Stimulated activated CD8-positive, alpha-beta memory T cell treated with anti-CD3 and anti-CD28 coated beads, Interleukin-7, amount 100 ng/mL, for 48 hours (primary cell): ENCODE measurements around the gene NISCH.
A peak's percentile ranks its signal among the peaks of the same experiment; 100 is the strongest.

ENCODE experiments used
- DNase-seq, 2 donors: peaks; one replicate each; pipeline ENCODE4 v3.0.0-alpha.2; 2020; ENCODE audit warnings: low read depth in 1 of 2; ENCODE audit errors: extremely low read depth in 1 of 2

The NISCH gene

GRCh38 chr3:52455283-52456168 is at the start of gene NISCH:
Gene NISCH, plus strand, starts transcription at chr3:52455604. Its CDS starts 38 bp downstream, at chr3:52455642.
- DNase-seq, result peak; percentile 87 to 92

GRCh38 chr3:52406231-52406661 is 49.2 kb upstream of the NISCH start:
- no peak for DNase-seq

DNA sequence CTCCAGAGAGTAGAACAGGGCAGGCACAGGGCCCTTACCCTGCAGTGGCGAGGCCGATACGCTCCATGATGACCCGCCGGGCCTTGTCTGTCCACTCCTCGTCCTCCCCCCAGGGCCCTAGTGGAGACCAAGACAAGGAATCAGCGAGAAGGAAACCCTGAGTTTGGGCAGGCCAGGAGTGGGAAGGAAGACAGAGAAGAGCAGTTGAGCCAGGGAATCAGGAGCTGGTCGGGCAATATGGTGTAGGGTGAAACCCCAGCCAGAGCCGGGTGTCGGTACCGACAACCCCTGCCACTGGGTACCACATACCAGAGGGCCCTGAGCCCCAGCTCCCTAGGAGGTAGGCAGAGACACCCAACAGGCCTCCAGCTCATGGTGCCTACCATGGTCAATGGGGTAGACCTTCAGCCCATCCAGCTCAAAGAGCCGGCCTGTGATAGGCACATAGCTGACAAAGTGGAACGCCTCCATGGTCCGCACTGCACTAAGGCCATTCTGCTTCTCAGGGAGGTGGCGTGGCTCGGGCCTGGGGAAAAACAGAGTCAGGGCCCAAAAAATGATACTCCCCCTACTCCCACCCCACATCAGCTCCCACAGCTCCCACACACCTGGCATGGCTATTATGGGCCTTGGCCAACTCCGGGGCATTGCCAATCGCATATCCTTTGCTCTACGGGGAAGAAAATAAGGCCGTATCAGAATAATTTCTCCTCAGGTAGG is 48.5 kb upstream of the NISCH start:
- DNase-seq, result no peak

DNA sequence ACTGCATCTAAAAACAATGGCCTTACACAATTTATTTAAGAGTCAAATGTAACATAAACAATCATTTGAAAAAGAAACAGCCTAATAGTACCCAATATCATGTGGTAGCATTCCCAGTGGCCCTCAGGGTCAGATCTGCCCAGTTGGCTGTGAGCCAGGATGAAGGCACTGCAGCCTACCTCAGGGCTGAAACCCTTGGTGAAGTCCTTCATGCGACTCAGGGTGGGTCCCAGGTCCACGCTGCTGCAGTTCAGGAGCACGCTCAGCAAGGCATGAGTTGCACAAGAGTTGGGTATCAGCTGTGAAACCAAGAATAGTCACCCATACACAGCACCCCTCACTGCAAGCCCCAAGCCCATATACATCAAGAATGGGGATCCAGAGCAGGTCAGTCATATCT is 47.6 kb upstream of the NISCH start:
- no peak for DNase-seq

DNA sequence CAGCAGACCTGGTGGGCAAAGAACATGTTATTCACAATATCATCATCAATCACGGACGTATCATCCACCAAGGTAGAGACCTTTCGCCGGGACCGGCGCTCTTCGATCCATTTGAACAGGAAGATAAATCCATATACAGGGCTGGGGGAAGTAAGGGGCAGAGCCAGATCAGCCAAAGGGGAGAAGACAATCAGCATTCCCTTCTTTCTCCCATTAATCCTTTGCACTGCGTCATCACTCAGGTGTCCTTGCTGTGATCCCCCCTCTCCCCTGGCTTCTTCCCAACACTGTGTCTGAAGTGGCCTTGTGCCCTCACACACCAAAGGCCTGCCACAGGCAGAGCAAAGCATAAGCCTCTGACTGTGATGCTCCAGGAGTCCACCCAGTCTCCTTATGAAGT is 46.9 kb upstream of the NISCH start:
- DNase-seq, result no peak

DNA sequence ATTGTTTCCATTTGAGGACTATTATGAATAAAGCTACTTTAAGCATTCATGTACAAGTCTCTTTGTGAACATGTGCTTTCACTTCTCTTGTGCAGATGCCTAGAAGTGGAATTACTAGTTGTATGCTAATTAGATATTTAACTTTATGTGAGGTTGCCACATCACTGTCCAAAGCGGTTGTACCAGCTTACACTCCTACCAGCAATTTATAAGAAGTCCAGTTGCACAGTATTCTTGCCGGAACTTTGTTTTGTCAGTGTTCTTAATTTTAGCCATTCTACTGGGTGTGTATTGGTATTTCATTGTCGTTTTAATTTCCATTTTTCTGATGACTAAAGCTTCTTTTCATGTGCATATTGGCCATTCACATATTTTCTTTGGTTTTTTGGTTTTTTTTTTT is 39.6 kb upstream of the NISCH start:
- DNase-seq, result no peak

DNA sequence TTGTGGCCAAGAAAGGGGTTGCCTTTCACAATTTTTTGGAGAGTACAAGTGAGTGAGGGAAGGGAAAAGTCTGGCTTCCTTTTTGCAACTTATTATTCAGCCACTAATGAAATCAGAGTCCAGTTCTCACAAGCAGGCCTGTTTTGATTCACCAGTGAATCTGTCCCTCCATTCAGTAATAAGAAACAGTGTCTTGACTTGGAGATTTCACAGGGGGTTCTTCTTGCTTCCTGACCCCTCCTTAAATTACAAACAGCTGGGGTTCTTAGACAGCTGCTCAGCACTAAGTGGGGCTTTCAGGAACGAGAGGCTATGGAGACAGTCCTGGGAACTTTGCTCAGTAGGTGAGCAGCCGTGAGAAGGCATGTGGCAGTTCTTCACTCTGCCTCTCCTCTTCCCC is 35.0 kb upstream of the NISCH start:
- DNase-seq, result no peak

DNA sequence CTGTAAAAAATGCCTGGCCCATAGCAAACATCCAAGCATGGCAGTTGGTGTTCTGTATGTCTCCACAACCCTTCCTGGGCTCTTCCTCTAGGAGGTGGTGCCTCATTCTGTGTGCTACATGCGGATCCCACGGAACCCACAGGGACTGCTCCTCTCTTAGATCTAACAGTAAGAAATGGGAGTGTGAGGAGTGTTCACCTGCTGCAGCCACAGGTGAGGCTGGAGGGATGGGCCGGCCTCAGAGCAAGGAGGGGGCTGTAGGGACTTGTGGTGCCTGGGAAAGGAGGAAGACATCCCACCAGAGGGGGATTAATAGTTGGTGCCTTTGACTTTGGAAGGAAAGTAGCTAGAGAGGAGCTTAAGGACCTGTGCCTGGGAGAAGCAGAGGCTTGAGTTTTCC is 32.7 kb upstream of the NISCH start:
- DNase-seq, result no peak

- DNase-seq, result no peak
Measured at GRCh38 chr3:52423173-52423572, 32.2 kb upstream of the NISCH start.

DNA sequence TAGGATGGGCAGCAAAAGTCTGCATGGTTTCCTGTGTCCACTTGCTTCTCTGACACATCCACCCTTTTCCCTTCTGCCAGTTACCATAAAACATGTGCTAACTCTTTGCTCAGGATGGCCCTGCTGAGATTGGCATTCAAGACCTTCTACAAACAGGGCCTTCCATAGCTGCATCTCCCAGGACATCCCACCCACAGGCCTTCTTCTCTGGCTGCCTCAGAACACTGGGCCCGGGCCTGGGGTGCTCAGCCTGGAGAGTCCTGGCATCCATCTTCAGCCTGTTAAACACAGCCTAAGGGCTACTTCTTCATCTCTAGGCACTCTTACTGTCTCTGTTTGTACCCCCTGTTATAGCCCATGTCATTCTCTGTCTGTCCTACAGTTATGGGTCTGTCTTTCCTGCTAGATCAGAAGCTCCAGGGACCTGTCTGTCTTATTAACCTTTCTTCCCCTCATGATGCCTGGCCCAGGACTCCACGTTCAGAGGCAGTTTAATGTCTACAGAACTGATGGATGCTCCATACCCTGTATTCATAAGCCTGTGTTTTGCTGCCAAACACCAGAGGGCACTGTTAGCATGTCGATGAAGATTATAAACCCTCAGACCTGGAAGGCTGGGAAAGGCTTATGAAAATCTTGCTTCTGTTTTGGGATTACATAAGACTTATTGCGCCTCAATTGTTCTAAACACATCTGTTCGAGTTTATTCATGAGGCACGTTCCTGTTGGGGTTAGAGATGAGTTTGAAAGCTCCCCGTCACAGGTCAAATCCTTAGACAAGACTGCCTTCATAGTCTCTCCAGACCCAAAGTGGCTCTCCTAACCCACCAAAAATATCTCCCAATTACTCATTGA is 27.0 kb upstream of the NISCH start:
- DNase-seq, result no peak

GRCh38 chr3:52429031-52429430 is 26.4 kb upstream of the NISCH start:
- no peak for DNase-seq

GRCh38 chr3:52429779-52430415 is 25.5 kb upstream of the NISCH start:
- no peak for DNase-seq

DNA sequence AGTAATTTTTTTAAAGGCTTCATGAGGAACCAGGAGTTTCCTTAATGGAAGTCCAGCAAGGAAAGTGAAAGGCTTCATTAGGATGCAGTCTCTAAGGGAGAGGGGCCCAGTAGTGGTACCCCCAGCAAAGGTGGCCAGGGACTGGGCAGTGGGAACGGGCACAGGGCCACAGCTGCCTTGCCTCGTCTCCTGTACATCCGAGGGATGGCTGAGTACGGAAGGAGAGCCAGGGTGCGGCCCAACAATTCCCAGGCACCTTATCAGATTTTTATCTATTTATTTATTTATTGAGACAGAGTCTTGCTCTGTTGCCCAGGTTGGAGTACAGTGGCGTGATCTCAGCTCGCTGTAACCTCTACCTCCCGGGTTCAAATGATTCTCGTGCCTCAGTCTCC is 25.0 kb upstream of the NISCH start:
- no peak for DNase-seq

DNA sequence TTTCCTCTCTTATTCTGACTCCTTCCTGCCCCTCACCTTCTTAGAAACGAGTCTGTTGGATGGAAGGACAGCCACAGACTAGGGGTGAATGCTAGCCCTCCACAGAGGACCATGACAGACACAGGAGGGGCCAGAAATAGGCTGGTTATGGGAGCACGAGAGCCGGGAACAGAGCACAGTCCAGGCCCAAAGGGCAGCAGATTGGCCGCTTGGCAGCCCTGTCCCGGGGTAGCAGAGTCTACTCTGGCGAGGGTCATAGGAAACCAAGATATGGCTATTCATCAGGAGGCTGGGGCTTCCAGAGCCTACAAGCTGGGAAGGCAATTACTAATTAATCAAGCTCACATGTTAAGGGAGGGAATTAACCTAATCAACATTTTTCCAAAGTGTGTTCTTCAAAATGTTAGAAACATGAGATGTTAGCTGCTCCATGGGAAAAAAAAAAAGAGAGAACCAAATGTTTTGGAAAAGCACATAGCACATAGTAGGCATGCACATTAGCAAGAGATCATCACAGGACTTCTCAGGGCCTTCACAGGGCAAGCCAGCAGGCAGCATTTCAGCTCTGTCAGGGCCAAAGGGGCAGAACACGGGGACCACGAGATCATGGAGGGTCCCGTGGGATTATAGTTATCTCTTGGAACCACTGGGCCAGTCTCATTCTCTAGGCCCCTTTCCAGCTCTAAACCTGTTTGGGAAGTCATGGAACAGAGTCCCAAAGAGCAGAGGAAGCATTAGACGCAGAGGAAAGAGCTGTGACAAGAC is 23.8 kb upstream of the NISCH start:
- DNase-seq, result no peak

GRCh38 chr3:52432225-52432624 is 23.2 kb upstream of the NISCH start:
- DNase-seq, result no peak

DNA sequence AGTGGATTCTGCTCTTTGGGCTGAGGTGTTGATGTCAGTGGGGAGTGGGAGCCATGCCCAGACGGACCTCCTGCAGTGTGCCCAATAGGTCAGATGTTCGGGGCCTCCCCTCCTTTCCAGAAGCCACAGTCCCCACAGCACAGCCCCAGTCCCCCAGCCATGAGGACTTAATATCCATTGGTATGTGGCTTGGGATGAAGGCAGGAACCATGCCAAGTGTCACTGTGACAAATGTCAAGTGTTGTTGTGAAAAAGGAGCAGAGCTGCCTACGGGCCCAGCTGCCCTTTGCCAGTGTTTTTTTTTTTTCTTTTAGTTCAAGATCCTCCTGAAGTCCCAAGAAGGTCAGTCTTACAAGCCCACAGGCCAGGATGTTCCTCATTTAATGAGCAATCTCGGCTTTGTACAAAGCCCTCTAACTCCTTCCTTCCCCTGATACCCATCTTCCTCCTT is 22.7 kb upstream of the NISCH start:
- DNase-seq, result no peak

DNA sequence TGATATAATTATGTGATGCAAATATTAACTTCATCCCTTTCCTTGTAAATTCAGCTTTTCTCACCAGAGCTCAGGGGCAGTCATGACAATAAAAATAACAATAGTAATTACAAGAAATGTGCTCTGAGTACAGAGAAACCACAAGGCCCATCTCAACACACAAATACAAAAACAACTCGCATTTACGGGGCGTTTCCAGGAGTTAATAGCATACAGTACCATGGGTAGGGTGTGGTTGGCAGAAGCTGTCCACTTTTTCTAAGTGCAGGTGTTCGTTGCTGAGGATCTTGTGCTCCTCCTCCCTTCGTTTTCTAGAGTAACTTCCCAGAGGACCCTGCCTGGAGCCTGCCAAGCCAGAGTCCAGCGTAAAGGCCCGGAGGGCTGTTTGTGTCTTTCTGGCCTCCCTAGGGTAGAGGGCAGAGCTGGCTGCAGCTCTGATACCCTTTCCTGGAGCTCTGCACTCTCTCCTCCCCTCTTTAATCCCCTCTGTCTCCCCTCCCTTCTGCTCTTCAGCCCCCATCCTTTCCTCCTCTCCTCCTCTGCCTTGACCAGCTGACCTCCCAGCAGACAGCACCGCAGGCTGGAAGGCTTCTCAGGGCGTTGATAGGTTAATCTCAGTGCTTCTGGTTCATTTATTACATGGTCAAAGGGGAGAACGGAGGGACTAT is 21.9 kb upstream of the NISCH start:
- DNase-seq, result no peak

DNA sequence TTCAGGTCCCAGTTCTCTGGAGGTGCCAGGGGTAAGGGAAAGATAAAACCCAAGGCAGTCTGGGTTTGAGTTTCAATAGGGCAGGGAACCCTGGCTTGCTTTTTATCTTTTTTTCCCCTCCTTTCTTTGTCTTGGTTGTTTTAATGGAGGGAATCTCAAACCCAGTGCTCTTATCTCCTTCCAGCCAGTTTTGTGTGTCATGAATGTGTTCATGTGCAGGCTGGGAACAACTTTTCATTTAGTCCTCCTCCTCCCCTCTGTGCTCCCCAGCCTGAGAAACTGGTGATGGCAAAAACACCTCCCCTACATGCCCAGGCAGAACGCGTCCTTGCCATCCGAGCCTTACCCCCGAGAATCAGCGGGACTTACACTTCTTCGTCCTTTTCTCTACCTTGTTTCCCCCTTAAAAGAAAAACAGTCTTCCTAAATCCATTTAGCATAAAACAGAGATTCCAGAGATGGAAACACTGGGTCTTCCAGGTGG is 21.4 kb upstream of the NISCH start:
- no peak for DNase-seq

DNA sequence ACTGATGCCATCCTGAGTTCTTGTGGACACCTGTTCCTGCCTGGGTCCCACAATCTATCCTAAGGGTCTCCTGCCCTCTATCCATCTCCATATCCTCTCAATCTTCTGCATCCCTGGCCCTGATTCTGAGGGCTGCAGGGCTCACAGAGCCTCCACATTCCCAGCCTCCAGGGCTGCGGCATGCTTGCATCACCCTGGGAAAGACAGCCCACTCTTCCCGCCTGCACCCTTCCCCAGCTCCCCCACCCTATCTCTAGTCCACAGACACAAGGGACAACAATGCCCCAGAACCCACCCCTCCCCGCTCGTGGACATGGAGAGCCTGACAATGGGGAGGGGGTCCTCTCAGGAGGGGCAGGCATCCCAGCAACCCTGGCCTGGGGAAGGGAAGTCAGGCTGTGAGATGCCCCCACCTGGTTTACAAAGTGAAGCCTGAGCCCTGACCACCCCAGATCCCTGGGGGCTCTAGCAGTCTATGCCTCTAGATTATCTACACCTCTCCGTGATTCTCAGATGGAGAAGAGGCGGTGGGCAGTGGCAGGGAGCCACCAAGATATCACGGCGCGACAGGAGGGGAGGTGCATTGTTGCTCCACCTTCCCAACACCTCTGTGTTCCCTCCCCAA is 20.8 kb upstream of the NISCH start:
- DNase-seq, result no peak
